Measurements from ENCODE around the gene TTLL7. TPM values are rescaled to one million over a fixed set of nuclear protein-coding genes. Genes with fewer than 3 reads are reported as not detected.

TTLL7 gene
- total RNA-seq, 6 donors from 2014 or later = 7.5 to 44.3 (median 21.9) TPM

DNA sequence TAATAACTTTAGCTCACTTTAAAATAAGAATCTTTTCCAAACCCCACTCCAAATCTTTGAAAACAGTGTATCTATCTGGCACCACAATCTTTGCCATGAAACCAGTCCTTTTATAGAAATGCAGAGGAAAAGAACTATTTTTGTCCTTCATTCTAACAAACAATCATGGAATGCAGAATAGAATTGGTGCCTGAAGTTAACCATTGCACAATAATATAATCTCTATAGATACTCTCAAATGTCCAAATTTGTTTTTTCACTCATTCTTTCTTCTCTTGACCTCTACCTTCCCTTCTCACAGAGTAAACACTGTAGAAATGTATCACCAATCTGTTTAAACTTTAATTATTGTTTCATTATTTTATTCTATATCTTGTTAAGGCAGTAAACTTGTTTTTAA is 34.8 kb downstream of the TTLL7 start:
- ATAC-seq (ENCODE audit: low FRiP score in 2 of 2) (no peak), DNase-seq (no peak)
- Histone ChIP-seq H3K4me1 (peaks cover 0 to 12% (median 6%) of the 10 kb centered on the region in 4 donors), H3K36me3 (no peaks in the 10 kb centered on the region), H3K4me3 (no peak overlapping the region), H3K9me3 (no peaks in the 10 kb centered on the region), H3K27ac (no peak overlapping the region), H3K27me3 (no peaks in the 10 kb centered on the region)
- TF ChIP-seq POLR2A (IDR thresholded peaks at IDR 0.05) (no peak), POLR2AphosphoS5 (IDR thresholded peaks at IDR 0.05) (no peak), EP300 (IDR thresholded peaks at IDR 0.05) (no peak)
- TF ChIP-seq, protein P1, sequence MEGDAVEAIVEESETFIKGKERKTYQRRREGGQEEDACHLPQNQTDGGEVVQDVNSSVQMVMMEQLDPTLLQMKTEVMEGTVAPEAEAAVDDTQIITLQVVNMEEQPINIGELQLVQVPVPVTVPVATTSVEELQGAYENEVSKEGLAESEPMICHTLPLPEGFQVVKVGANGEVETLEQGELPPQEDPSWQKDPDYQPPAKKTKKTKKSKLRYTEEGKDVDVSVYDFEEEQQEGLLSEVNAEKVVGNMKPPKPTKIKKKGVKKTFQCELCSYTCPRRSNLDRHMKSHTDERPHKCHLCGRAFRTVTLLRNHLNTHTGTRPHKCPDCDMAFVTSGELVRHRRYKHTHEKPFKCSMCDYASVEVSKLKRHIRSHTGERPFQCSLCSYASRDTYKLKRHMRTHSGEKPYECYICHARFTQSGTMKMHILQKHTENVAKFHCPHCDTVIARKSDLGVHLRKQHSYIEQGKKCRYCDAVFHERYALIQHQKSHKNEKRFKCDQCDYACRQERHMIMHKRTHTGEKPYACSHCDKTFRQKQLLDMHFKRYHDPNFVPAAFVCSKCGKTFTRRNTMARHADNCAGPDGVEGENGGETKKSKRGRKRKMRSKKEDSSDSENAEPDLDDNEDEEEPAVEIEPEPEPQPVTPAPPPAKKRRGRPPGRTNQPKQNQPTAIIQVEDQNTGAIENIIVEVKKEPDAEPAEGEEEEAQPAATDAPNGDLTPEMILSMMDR (IDR thresholded peaks at IDR 0.05) = no peak

DNA sequence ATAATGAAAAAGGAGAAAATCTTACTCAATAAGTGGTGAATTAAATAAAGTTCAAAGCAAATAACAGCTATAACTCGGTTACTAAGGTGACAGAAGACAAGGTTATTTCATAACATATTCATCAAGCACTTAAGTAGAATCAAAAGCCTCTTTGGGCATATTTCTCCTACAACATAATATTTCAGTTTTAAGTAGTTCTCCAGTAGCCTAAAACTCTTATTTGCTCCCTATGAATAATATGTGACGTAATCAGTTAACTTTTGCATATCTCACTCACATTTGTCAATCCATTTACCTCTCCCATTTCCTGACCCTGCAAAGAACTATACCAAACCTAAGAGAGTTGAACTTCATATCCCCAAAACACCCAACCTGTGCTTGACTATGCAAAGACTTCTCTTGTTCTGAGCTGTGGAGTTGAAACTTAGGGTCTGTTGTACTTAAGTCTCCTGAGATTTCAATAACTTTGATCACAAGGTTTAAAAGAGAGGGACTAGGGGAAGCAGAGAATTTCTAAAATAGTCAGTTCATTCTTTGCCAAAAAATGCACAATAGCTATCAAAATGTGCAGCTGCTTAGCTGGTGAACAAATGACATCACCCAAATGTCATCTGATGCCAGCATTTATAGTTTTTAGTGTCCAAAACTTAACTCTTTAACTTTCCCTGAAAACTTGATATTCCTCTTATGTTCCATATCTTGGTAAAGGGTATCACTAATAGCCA is 37.2 kb downstream of the TTLL7 start:
- no peaks in the 10 kb centered on the region for H3K9me3 ChIP-seq
- no peaks in the 10 kb centered on the region for H3K36me3 ChIP-seq
- no peak for DNase-seq
- TF ChIP-seq EP300 (IDR thresholded peaks at IDR 0.05) = no peak
- TF ChIP-seq, protein P1 (IDR thresholded peaks at IDR 0.05) = no peak
- H3K27ac ChIP-seq = no peak overlapping the region
- H3K4me3 ChIP-seq = no peak overlapping the region
- H3K4me1 ChIP-seq = peaks cover 0 to 12% (median 6%) of the 10 kb centered on the region in 4 donors
- H3K27me3 ChIP-seq = no peaks in the 10 kb centered on the region
- 28 to 57% methylated on average over 2 of the region's 2 CpGs for WGBS, 2 donors
- no peak for ATAC-seq (ENCODE audit: low FRiP score in 2 of 2)

DNA sequence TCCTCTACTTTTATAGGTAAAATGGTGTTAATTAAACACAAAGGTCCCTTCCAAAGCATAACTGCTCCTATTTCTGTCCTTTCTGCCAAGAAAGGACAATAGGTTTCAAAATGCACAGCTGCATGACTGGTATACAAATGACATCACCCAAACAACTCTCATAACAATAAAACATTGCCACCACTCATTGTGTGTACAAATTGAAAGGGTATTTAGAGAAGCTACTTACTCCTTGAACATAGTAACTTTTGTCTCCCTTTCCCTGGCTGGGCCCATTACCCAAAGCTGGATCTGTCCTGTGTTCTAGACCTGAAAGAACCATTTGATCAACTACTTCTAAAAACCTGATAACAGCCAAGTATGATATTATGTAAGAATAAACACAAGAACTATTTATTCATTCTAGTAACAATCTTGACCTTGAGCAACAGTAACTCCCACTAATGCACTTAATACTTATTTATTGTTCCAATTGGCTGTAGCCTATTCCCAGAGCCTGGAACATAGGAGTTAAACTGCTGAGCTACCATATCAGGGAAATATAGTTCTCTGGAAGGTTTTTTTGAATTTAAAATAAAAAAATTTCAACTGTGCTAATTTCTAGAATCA is 38.2 kb downstream of the TTLL7 start:
- TF ChIP-seq, protein P1 (IDR thresholded peaks at IDR 0.05) = no peak
- TF ChIP-seq EP300 (IDR thresholded peaks at IDR 0.05) (no peak), POLR2A (IDR thresholded peaks at IDR 0.05) (no peak), POLR2AphosphoS5 (IDR thresholded peaks at IDR 0.05) (no peak)
- H3K9me3 ChIP-seq = no peaks in the 10 kb centered on the region
- no peak overlapping the region for H3K4me3 ChIP-seq
- H3K27me3 ChIP-seq = no peaks in the 10 kb centered on the region
- DNase-seq (no peak), ATAC-seq (ENCODE audit: low FRiP score in 2 of 2) (no peak)
- H3K4me1 ChIP-seq = peaks cover 0 to 12% (median 6%) of the 10 kb centered on the region in 4 donors
- H3K27ac ChIP-seq = no peak overlapping the region
- H3K36me3 ChIP-seq = no peaks in the 10 kb centered on the region

DNA sequence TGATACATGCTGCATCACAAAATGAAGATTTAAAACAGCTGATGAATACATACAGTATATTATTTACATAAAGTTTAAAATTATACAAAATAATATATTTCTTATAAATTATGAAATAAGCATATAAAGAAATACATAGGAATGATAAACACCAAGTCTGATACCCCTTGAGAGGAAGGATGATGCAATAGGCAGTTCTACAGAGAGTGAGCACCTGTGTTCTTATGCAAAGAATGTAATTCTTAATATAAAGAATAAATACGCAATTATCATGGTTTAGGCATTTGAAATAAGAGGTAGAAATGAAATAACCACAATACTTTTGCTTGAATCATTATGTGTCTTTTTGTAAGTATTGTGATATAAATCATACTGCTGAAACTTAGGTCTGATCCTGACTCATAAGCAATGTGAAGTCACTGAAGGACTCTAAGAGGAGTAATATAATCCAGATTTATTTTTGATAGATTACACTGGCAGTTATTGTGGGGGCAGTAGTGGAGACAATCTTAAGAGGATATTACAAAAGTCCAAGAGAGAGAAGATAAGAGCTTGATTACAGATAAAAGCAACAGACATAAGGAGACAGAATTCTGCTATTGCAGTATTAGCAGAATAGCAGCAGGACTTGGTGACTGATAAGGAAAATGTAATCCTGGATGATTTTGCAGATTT is 39.0 kb downstream of the TTLL7 start:
- no peaks in the 10 kb centered on the region for H3K9me3 ChIP-seq
- DNase-seq (no peak), ATAC-seq (ENCODE audit: low FRiP score in 2 of 2) (no peak)
- H3K36me3 ChIP-seq = no peaks in the 10 kb centered on the region
- TF ChIP-seq, protein P1 (IDR thresholded peaks at IDR 0.05) = no peak
- TF ChIP-seq EP300 (IDR thresholded peaks at IDR 0.05) = no peak
- no peak for TF ChIP-seq POLR2A (IDR thresholded peaks at IDR 0.05)
- TF ChIP-seq POLR2AphosphoS5 (IDR thresholded peaks at IDR 0.05) = no peak
- no peak overlapping the region for H3K27ac ChIP-seq
- H3K4me1 ChIP-seq = peaks cover 0 to 12% (median 6%) of the 10 kb centered on the region in 4 donors
- WGBS, 2 donors = 88 to 90% methylated on average over 1 of the region's 1 CpG
- H3K27me3 ChIP-seq = no peaks in the 10 kb centered on the region
- no peak overlapping the region for H3K4me3 ChIP-seq
